ENCODE results near the gene LIPC. TPM values are rescaled to one million over a fixed set of nuclear protein-coding genes. Genes with fewer than 3 reads are reported as not detected.

LIPC gene
- total and polyA plus RNA-seq, 7 donors, result 0.01 TPM; not detected in 6

DNA sequence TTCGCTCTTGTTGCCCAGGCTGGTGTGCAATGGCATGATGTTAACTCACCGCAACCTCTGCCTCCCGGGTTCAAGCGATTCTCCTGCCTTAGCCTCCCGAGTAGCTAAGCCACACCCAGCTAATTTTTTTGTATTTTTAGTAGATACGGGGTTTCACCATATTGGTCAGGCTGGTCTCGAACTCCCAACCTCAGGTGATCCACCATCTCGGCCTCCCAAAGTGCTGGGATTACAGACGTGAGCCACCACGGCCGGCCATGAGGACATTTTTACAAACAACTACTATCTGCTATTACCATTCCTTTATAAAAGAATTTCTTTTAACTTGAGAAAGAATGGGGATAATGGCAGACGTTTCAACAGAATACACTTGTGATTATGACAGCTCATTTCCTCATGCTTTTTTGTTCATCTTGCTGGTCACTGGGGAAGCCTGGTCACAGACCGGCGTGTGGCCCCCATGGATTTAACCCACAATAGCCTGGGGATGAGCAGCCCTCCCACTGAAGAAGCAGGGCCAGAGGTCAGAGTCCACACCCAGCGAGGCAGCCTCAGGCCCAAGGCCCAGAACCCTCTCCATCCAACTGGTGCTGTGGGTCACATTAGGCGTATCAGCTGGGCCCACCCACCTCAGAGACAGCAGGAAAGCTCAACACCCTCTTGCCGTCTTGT is 112.0 kb downstream of the LIPC start:
- intact Hi-C loops (cut with DNase I), result loop anchor here in 1 of 2 donors (10.0 kb wide), 1 partner anchor 319 kb away; no protein-coding TSS in a partner anchor
- WGBS, 3 donors, result 91 to 94% (median 93%) methylated on average over 17 of the region's 17 CpGs
- peaks cover 22% of the 10 kb centered on the region for H3K4me1 ChIP-seq
- no peaks in the 10 kb centered on the region for H3K27me3 ChIP-seq (ENCODE audit: insufficient read depth in 3 of 3, low read length in 2 of 3)
- no peaks in the 10 kb centered on the region for H3K36me3 ChIP-seq (ENCODE audit: insufficient read depth in 1 of 2, low read depth in 1 of 2)
- no peak overlapping the region for H3K27ac ChIP-seq
- DNase-seq (no peak), ATAC-seq (no peak)
- H3K9me3 ChIP-seq, result no peaks in the 10 kb centered on the region
- TF ChIP-seq, protein P1, sequence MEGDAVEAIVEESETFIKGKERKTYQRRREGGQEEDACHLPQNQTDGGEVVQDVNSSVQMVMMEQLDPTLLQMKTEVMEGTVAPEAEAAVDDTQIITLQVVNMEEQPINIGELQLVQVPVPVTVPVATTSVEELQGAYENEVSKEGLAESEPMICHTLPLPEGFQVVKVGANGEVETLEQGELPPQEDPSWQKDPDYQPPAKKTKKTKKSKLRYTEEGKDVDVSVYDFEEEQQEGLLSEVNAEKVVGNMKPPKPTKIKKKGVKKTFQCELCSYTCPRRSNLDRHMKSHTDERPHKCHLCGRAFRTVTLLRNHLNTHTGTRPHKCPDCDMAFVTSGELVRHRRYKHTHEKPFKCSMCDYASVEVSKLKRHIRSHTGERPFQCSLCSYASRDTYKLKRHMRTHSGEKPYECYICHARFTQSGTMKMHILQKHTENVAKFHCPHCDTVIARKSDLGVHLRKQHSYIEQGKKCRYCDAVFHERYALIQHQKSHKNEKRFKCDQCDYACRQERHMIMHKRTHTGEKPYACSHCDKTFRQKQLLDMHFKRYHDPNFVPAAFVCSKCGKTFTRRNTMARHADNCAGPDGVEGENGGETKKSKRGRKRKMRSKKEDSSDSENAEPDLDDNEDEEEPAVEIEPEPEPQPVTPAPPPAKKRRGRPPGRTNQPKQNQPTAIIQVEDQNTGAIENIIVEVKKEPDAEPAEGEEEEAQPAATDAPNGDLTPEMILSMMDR (IDR thresholded peaks at IDR 0.05), result no peak
- H3K4me3 ChIP-seq, result no peak overlapping the region

DNA sequence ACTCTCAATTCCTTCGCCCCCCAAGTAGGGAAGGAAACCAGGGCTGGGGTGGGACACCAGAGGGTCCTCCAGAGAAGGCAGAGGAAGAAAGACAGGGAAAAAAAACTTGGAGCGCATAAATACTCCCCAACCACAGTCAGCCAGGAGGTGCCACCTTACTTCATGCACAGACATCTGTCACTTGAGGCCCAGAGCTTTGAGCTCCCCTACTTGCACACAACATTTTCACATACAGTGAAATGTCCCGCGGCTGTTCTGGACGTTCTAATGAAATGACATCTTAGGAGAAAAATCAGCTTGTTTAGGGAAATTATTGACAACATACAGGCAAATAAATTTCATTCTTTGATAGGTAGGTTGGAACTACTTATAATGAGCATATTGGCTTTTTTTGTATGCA is 113.0 kb downstream of the LIPC start:
- WGBS, 3 donors, result 91 to 93% (median 93%) methylated on average over 5 of the region's 5 CpGs

GRCh38 chr15:58545307-58546065 is 113.7 kb downstream of the LIPC start:
- intact Hi-C loops (cut with DNase I), result loop anchor here in 1 of 2 donors (5.0 to 10.0 kb wide), 2 partner anchors 213 to 321 kb away; no protein-coding TSS in a partner anchor
- Histone ChIP-seq H3K27me3 (ENCODE audit: insufficient read depth in 3 of 3, low read length in 2 of 3) (no peaks in the 10 kb centered on the region), H3K36me3 (ENCODE audit: insufficient read depth in 1 of 2, low read depth in 1 of 2) (no peaks in the 10 kb centered on the region), H3K4me1 (peaks cover 35% of the 10 kb centered on the region), H3K4me3 (no peak overlapping the region), H3K27ac (no peak overlapping the region), H3K9me3 (no peaks in the 10 kb centered on the region)
- no peak for DNase-seq
- 92 to 96% (median 93%) methylated on average over 18 of the region's 18 CpGs for WGBS, 3 donors
- TF ChIP-seq, protein P1 (IDR thresholded peaks at IDR 0.05), result no peak
- no peak for ATAC-seq

More for the DNA sequence above, 113.0 kb downstream of the LIPC start:
- H3K4me1 ChIP-seq, result peaks cover 32% of the 10 kb centered on the region
- intact Hi-C loops (cut with DNase I), result loop anchor here in 1 of 2 donors (5.0 to 10.0 kb wide), 2 partner anchors 212 to 320 kb away; no protein-coding TSS in a partner anchor
- H3K27ac ChIP-seq, result no peak overlapping the region
- no peaks in the 10 kb centered on the region for H3K27me3 ChIP-seq (ENCODE audit: insufficient read depth in 3 of 3, low read length in 2 of 3)
- no peak for DNase-seq
- no peak overlapping the region for H3K4me3 ChIP-seq
- ATAC-seq, result no peak
- H3K36me3 ChIP-seq (ENCODE audit: insufficient read depth in 1 of 2, low read depth in 1 of 2), result no peaks in the 10 kb centered on the region
- TF ChIP-seq, protein P1 (IDR thresholded peaks at IDR 0.05), result no peak
- H3K9me3 ChIP-seq, result no peaks in the 10 kb centered on the region

GRCh38 chr15:58546066-58546591 is 114.3 kb downstream of the LIPC start:
- Histone ChIP-seq H3K4me3 (no peak overlapping the region), H3K27me3 (ENCODE audit: insufficient read depth in 3 of 3, low read length in 2 of 3) (no peaks in the 10 kb centered on the region), H3K4me1 (peaks cover 35% of the 10 kb centered on the region), H3K36me3 (ENCODE audit: insufficient read depth in 1 of 2, low read depth in 1 of 2) (no peaks in the 10 kb centered on the region), H3K9me3 (no peaks in the 10 kb centered on the region), H3K27ac (no peak overlapping the region)
- ATAC-seq, result no peak
- intact Hi-C loops (cut with DNase I), result loop anchor here in 1 of 2 donors (5.0 to 10.0 kb wide), 2 partner anchors 214 to 321 kb away; no protein-coding TSS in a partner anchor
- DNase-seq, result no peak
- WGBS, 3 donors, result 89 to 91% (median 90%) methylated on average over 9 of the region's 9 CpGs
- TF ChIP-seq, protein P1 (IDR thresholded peaks at IDR 0.05), result no peak
